Heart left ventricle (tissue), 16 donors: ENCODE measurements around the gene DIDO1. TPM values are rescaled to one million over a fixed set of nuclear protein-coding genes. Genes with fewer than 3 reads are reported as not detected.
A peak's percentile ranks its signal among the peaks of the same experiment; 100 is the strongest.
"Not testable (repeated sequence)": the region's sequence is repeated elsewhere in the genome, so short reads cannot be mapped to it uniquely, and the experiment has no call there.

Source experiments
- ATAC-seq, 4 donors: fragments of 200-7000 bp; cut with Tn5 transposase; one replicate each; pipeline ENCODE4 v1.9.1; 2020 to 2022; ENCODE audit warnings: moderate library complexity in 4 of 4, mild to moderate bottlenecking in 3 of 4, moderate number of reproducible peaks in 1 of 4
- DNase-seq, 5 donors: peaks; one replicate each; pipeline ENCODE4 v3.0.0-alpha.2; 2020
- H3K27ac ChIP-seq, 12 donors: fragments of 200-600 bp; sonication (generic) in 4 of 12; one replicate each; pipeline versions ENCODE4 v1.5.0 to v1.8.0; 2016 to 2022; ENCODE audit warnings: mild to moderate bottlenecking in 2 of 12
- H3K27me3 ChIP-seq, 9 donors: fragments of 200-600 bp; sonication (generic) in 2 of 9; one replicate each; pipeline versions ENCODE4 v1.5.1 to v1.8.0; 2016 to 2022; ENCODE audit warnings: mild to moderate bottlenecking in 3 of 9
- H3K36me3 ChIP-seq, 9 donors: fragments of 200-600 bp; sonication (generic) in 2 of 9; one replicate each; pipeline versions ENCODE4 v1.5.0 to v1.8.0; 2018 to 2022; ENCODE audit warnings: mild to moderate bottlenecking in 2 of 9
- H3K4me1 ChIP-seq, 12 donors: fragments of 200-600 bp; sonication (generic) in 4 of 12; one replicate each; pipeline versions ENCODE4 v1.5.0 to v1.8.0; 2016 to 2022; ENCODE audit warnings: mild to moderate bottlenecking in 3 of 12
- H3K4me3 ChIP-seq, 12 donors: fragments of 200-600 bp; sonication (generic) in 4 of 12; one replicate each; pipeline versions ENCODE4 v1.5.0 to v1.8.0; 2017 to 2022; ENCODE audit warnings: mild to moderate bottlenecking in 9 of 12, moderate library complexity in 4 of 12
- H3K9me3 ChIP-seq, 12 donors: fragments of 200-600 bp; sonication (generic) in 4 of 12; one replicate each; pipeline versions ENCODE4 v1.5.0 to v1.8.0; 2016 to 2022; ENCODE audit warnings: mild to moderate bottlenecking in 1 of 12
- CTCF ChIP-seq, 12 donors: fragments of 200-600 bp; sonication (generic) in 4 of 12; IDR thresholded peaks; one replicate each; pipeline versions ENCODE4 v1.5.0 to v1.8.0; 2018 to 2022; ENCODE audit warnings: antibody characterized with exemption in 12 of 12, mild to moderate bottlenecking in 5 of 12
- POLR2A ChIP-seq, 2 donors: fragments of 450-650 bp; IDR thresholded peaks; one replicate each; pipeline ENCODE4 v1.6.1; 2017; ENCODE audit warnings: antibody characterized with exemption in 2 of 2, mild to moderate bottlenecking in 2 of 2, moderate library complexity in 2 of 2
- WGBS, 4 donors: extraction: QIAGEN DNeasy Blood & Tissue Kit in 2 of 4; methylation state at CpG; one replicate each; pipeline versions ENCODE4 v1.1.5 to v1.1.7; 2013 to 2018; 5-methylcytosine and 5-hydroxymethylcytosine counted together
- intact Hi-C, 10 donors: fragments of 100-400 bp; cut with DNase I; formaldehyde crosslinking; loops; one replicate each; pipeline versions ENCODE4 v1.11.1 to v1.14.2; 2022
- polyA plus RNA-seq, 2 donors: library from polyadenylated mRNA; stranded (reverse); fragments of 200-250 nt; gene quantifications; one replicate each; pipeline ENCODE4 v1.2.3, GENCODE V29; 2013
- total RNA-seq, 9 donors: library from RNA; depleted of rRNA in 2 of 9; stranded (reverse); fragments of >200 nt in 2 of 9; fragmentation: NEBNext Ultra II Directional in 3 of 9; extraction: Animal tissue kit (Norgen Biotek cat#: 25700) in 3 of 9; gene quantifications; one replicate each; pipeline versions ENCODE4 v1.1.0 to v1.2.4, GENCODE V29; 2016 to 2023
- donor health status: ischemic (EF 13 %, LVEDD 7.1; RV severe dilation, severe dysfunction).
- donor health status: healthy with polysubstance abuse.
- donor health status: DM: no; HTN: yes; CAD: no.
- donor health status: DM: no; HTN: no; CAD: no.
- donor health status: ischemic (EF 25% LVEDD 6.9; RV normal size, moderate dysfunction).
- donor health status: ischemic (EF 25% LVEDD 5.7; RV mildly dilated, moderate dysfunction).
- donor health status: healthy.
- donor health status: DM: yes; HTN: yes; CAD: no.
- donor health status: ischemic (EF 35%, LVEDD 5.7; RV mildly dilated, moderate dysfunction).
- donor health status: nonischemic (EF 11% LVEDD 7.7; RV severe dilation, severe dysfunction).
- donor health status: DM: yes; HTN: yes; CAD: no.
- donor health status: PGD.
- donor health status: ischemic (EF 29% LVEDD 5.4; RV normal size, mild dysfunction).
- donor health status: nonischemic (EF 23%, LVEDD 6.1; RV moderate dilation, normal function).

DIDO1 gene
- total and polyA plus RNA-seq, 11 donors, result 16.5 to 46.2 (median 38.4) TPM

- H3K4me3 ChIP-seq, result no peak overlapping the region
- intact Hi-C loops, result loop anchor here in 6 of 10 donors (5.0 to 10.0 kb wide), 3 partner anchors 50 to 132 kb away; partner anchors contain the start of genes DIDO1 (in 4 of the 6) and BHLHE23 (in 3 of the 6)
- WGBS, 4 donors, result 90 to 94% (median 91%) methylated on average over 8 to 10 of the region's 14 CpGs
- DNase-seq (no peak), ATAC-seq (no peak)
- H3K36me3 ChIP-seq, result peaks cover 0 to 5% (median 0%) of the 10 kb centered on the region in 9 donors
- TF ChIP-seq CTCF (IDR thresholded peaks at IDR 0.05), result no peak
- TF ChIP-seq POLR2A (IDR thresholded peaks at IDR 0.05), result no peak
- peaks cover 0 to 5% (median 0%) of the 10 kb centered on the region in 12 donors for H3K9me3 ChIP-seq
- peak overlapping the region in 2 of 12 donors; percentile 8 to 69 for H3K27ac ChIP-seq
- no peaks in the 10 kb centered on the region for H3K27me3 ChIP-seq
- peaks cover 8 to 34% (median 22%) of the 10 kb centered on the region in 12 donors for H3K4me1 ChIP-seq
These were observed 51.4 kb downstream of the DIDO1 start for GRCh38 chr20:62874964-62875344.

- 1 to 7% (median 3%) methylated on average over 13 to 15 of the region's 15 CpGs for WGBS, 4 donors
- peak; percentile 69 to 85 (median 79) for DNase-seq
- intact Hi-C loops, result loop anchor here in 9 of 10 donors (1.0 to 10.0 kb wide), 4 partner anchors 51 to 136 kb away; partner anchors contain the start of genes BHLHE23 (in 2 of the 9) and DIDO1 (in 2 of the 9)
These were observed 52.6 kb downstream of the DIDO1 start for GRCh38 chr20:62873681-62874031.

GRCh38 chr20:62873280-62873679 is 53.0 kb downstream of the DIDO1 start:
- Histone ChIP-seq H3K27ac (peak overlapping the region in 2 of 12 donors; percentile 8 to 69), H3K4me3 (no peak overlapping the region), H3K27me3 (no peaks in the 10 kb centered on the region), H3K36me3 (no peaks in the 10 kb centered on the region), H3K4me1 (peaks cover 8 to 34% (median 22%) of the 10 kb centered on the region in 12 donors), H3K9me3 (peaks cover 0 to 6% (median 0%) of the 10 kb centered on the region in 12 donors)
- no peak for TF ChIP-seq POLR2A (IDR thresholded peaks at IDR 0.05)
- TF ChIP-seq CTCF (IDR thresholded peaks at IDR 0.05), result no peak
- intact Hi-C loops, result loop anchor here in 9 of 10 donors (1.0 to 10.0 kb wide), 4 partner anchors 52 to 136 kb away; partner anchors contain the start of genes BHLHE23 (in 2 of the 9) and DIDO1 (in 2 of the 9)
- DNase-seq (no peak), ATAC-seq (no peak)
- WGBS, 4 donors, result 79 to 85% (median 83%) methylated on average over 7 of the region's 7 CpGs

More at GRCh38 chr20:62873681-62874031, 52.6 kb downstream of the DIDO1 start:
- Histone ChIP-seq H3K27ac (peak overlapping the region in 4 of 12 donors; percentile 4 to 69 (median 27)), H3K4me1 (peaks cover 8 to 34% (median 22%) of the 10 kb centered on the region in 12 donors)
- H3K9me3 ChIP-seq, H3K36me3 ChIP-seq, H3K4me3 ChIP-seq, ATAC-seq, H3K27me3 ChIP-seq: not testable (repeated sequence)
- TF ChIP-seq CTCF (IDR thresholded peaks at IDR 0.05), result peak; percentile 46 to 75 (median 66)

GRCh38 chr20:62872862-62873261 is 53.4 kb downstream of the DIDO1 start:
- no peak for ATAC-seq
- no peak overlapping the region for H3K4me3 ChIP-seq
- no peak for DNase-seq
- peaks cover 0 to 6% (median 0%) of the 10 kb centered on the region in 12 donors for H3K9me3 ChIP-seq
- intact Hi-C loops, result loop anchor here in 9 of 10 donors (1.0 to 10.0 kb wide), 4 partner anchors 52 to 136 kb away; partner anchors contain the start of genes BHLHE23 (in 2 of the 9) and DIDO1 (in 2 of the 9)
- TF ChIP-seq CTCF (IDR thresholded peaks at IDR 0.05) (no peak), POLR2A (IDR thresholded peaks at IDR 0.05) (no peak)
- 90 to 93% (median 92%) methylated on average over 6 of the region's 6 CpGs for WGBS, 4 donors
- H3K27ac ChIP-seq, result no peak overlapping the region
- no peaks in the 10 kb centered on the region for H3K27me3 ChIP-seq
- H3K4me1 ChIP-seq, result peaks cover 8 to 34% (median 22%) of the 10 kb centered on the region in 12 donors
- no peaks in the 10 kb centered on the region for H3K36me3 ChIP-seq
